ENCODE data around the gene SPDYE6. TPM values are rescaled to one million over a fixed set of nuclear protein-coding genes. Genes with fewer than 3 reads are reported as not detected.
"Not testable (repeated sequence)": the region's sequence is repeated elsewhere in the genome, so short reads cannot be mapped to it uniquely, and the experiment has no call there.

SPDYE6 gene, protein sequence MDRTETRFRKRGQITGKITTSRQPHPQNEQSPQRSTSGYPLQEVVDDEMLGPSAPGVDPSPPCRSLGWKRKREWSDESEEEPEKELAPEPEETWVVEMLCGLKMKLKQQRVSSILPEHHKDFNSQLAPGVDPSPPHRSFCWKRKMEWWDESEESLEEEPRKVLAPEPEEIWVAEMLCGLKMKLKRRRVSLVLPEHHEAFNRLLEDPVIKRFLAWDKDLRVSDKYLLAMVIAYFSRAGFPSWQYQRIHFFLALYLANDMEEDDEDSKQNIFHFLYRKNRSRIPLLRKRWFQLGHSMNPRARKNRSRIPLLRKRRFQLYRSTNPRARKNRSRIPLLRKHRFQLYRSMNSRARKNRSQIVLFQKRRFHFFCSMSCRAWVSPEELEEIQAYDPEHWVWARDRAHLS
- not detected for total RNA-seq
- long read RNA-seq, partial matches to known transcripts: 0 of 3 reads
- long read RNA-seq, other reads (novel, unspliced or antisense): 3 of 3 reads

DNA sequence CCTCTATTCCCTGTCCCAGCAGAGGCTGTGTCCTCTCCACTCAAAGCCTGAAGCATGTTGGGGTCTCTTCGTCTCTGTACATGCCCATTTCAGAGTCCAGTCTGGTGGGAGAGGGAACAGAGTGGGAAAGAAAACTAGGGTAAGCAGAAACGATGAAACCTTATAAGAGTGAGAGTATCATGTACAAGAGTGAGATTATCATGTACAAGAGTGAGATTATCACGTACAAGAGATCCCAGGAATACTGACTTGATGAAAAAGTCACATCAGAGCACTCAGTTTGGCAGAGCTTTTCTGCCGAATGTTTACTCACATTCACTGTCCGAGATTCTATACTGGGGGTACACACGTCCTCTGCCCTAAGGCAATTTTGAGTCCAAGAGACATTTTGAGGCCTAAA is at the start of gene SPDYE6:
Gene SPDYE6 (minus strand): TSS at position 101 of the 400 bp plus-strand sequence. CDS start 421 bp downstream, outside the sequence.
- H3K9me3 ChIP-seq (replicated peaks); H3K4me1 ChIP-seq; H3K4me3 ChIP-seq; H3K36me3 ChIP-seq; H3K27ac ChIP-seq (replicated peaks); DNase-seq; H3K27me3 ChIP-seq (ENCODE audit: low read depth); intact Hi-C loops (cut with micrococcal nuclease): not testable (repeated sequence)

DNA sequence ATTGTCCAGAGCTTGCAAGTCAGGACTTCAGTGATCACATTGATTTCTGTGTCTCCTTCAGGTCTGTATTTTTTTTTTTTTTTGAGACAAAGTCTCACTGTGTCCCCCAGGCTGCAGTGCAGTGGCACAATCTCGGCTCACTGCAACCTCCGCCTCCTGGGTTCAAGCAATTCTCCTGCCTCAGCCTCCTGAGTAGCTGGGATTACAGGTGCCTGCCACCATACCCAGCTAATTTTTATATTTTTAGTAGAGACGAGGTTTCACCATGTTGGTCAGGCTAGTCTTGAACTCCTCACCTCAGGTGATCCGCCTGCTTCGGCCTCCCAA is 48.6 kb upstream of the SPDYE6 start:
- intact Hi-C loops (cut with micrococcal nuclease): not testable (repeated sequence)
- H3K36me3 ChIP-seq: peaks cover 98% of the 10 kb centered on the region

DNA sequence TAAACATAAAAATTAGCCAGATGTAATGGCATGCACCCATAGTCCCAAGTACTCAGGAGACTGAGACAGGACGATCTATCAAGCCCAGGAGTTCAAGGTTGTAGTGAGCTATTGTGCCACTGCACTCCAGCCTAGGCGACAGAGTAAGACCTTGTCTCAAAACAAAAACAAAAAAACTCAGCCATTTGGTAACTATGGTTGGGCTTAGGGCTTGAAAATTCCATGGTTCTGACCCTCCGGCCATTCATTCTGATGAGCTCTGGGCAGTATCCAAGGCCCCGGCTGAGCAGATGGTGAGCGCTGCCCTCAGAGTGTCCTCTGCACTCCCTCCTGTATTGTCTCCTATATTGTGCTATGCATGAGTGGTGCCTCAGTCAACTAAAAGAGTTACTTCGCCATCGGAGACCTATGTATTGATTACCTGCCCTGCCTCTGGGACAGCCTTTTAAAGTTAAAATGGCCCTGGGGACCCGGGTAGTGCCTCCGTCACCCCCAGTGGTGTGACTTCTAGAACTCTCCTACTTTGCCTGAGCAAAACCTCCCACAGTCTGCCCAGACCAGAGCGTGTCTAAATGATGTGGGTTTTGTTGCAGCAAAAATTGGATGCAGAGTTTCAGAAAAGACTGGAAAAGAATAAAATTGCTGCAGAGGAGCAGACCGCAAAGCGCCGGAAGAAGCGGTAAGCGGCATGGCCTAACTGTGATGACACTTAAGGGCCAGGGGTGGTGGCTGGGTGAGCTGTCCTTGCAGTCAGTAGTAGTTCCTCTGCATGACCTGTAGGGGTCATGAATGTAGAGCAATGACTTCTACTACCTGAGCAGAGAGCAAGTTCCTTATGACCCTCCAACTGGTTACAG is 48.0 kb upstream of the SPDYE6 start:
- Histone ChIP-seq H3K27me3 (ENCODE audit: low read depth) (no peaks in the 10 kb centered on the region), H3K4me1 (no peaks in the 10 kb centered on the region), H3K9me3 (replicated peaks) (no peaks in the 10 kb centered on the region), H3K36me3 (peaks cover 98% of the 10 kb centered on the region), H3K4me3 (no peak overlapping the region), H3K27ac (replicated peaks) (no peak overlapping the region)
- intact Hi-C loops (cut with micrococcal nuclease): no loop called here
- DNase-seq: no peak
- TF ChIP-seq, protein P1, sequence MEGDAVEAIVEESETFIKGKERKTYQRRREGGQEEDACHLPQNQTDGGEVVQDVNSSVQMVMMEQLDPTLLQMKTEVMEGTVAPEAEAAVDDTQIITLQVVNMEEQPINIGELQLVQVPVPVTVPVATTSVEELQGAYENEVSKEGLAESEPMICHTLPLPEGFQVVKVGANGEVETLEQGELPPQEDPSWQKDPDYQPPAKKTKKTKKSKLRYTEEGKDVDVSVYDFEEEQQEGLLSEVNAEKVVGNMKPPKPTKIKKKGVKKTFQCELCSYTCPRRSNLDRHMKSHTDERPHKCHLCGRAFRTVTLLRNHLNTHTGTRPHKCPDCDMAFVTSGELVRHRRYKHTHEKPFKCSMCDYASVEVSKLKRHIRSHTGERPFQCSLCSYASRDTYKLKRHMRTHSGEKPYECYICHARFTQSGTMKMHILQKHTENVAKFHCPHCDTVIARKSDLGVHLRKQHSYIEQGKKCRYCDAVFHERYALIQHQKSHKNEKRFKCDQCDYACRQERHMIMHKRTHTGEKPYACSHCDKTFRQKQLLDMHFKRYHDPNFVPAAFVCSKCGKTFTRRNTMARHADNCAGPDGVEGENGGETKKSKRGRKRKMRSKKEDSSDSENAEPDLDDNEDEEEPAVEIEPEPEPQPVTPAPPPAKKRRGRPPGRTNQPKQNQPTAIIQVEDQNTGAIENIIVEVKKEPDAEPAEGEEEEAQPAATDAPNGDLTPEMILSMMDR (IDR thresholded peaks at IDR 0.05; ENCODE audit: borderline replicate concordance): peak; percentile 76

More for the DNA sequence above, 48.6 kb upstream of the SPDYE6 start:
- H3K4me1 ChIP-seq; H3K9me3 ChIP-seq (replicated peaks); H3K4me3 ChIP-seq; DNase-seq; H3K27ac ChIP-seq (replicated peaks); H3K27me3 ChIP-seq (ENCODE audit: low read depth): not testable (repeated sequence)

DNA sequence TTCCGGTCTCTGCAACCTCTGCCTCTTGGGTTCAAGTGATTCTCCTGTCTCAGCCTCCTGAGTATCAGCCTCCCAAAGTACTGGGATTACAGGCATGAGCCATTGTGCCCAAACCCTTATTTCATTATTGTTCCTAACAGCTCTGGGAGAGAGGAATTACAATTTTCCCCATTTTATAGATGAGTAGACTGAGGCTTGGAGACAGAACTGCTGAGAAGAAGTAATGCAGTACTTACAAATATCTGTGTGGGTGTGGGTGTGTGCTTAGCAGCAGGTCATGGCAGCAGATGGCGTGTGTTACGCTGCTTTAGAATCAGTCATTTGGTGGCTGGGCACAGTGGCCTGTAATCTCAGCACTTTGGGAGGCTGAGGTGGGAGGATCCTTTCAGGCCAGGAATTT is 47.3 kb upstream of the SPDYE6 start:
- DNase-seq: no peak
- intact Hi-C loops (cut with micrococcal nuclease): no loop called here
- H3K4me3 ChIP-seq: no peak overlapping the region
- no peaks in the 10 kb centered on the region for H3K9me3 ChIP-seq (replicated peaks)
- peaks cover 96% of the 10 kb centered on the region for H3K36me3 ChIP-seq
- no peak overlapping the region for H3K27ac ChIP-seq (replicated peaks)
- TF ChIP-seq, protein P1 (IDR thresholded peaks at IDR 0.05; ENCODE audit: borderline replicate concordance): no peak
- H3K4me1 ChIP-seq: peaks cover 2% of the 10 kb centered on the region
- H3K27me3 ChIP-seq (ENCODE audit: low read depth): no peaks in the 10 kb centered on the region

DNA sequence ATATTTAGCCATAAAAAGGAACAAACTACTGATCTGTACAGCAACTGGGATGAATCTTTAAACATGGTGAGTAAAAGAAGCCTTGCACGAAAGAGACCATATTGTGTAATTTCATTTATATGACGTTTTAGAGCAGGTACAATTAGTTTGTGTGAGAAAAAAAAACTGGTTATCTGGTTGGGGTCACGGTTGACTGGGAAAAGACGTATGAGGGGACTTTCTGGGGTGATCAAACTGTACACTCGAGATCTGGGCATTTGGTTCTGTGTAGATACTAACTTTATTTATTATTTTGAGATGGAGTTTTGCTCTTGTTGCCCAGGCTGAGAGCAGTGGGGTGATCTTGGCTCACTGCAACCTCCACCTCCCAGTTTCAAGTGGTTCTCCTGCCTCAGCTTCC is 44.1 kb upstream of the SPDYE6 start:
- H3K9me3 ChIP-seq (replicated peaks): no peaks in the 10 kb centered on the region
- H3K4me1 ChIP-seq: peaks cover 30% of the 10 kb centered on the region
- H3K27me3 ChIP-seq (ENCODE audit: low read depth): no peaks in the 10 kb centered on the region
- peaks cover 65% of the 10 kb centered on the region for H3K36me3 ChIP-seq
- TF ChIP-seq, protein P1 (IDR thresholded peaks at IDR 0.05; ENCODE audit: borderline replicate concordance): no peak
- H3K27ac ChIP-seq (replicated peaks): no peak overlapping the region
- no peak for DNase-seq
- no peak overlapping the region for H3K4me3 ChIP-seq
- intact Hi-C loops (cut with micrococcal nuclease): no loop called here

DNA sequence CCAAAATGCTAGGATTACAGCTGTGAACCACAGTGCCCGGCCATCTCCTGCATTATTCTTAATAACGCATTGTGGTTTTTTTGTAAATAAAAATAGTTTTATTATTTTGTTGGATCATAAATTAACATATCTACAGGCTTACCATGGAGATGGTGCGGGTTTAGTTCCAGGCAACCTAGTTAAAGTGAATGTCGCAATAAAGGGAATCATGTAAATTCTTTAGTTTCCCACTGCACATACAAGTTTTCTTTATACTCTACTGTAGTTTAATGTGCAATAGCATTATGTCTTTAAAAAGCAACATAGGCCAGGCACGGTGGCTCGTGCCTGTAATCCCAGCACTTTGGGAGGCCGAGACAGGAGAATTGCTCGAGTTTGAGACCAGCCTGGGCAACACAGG is 42.3 kb upstream of the SPDYE6 start:
- H3K36me3 ChIP-seq: peaks cover 60% of the 10 kb centered on the region
- intact Hi-C loops (cut with micrococcal nuclease): no loop called here
- DNase-seq: no peak

More for the DNA sequence above, 42.3 kb upstream of the SPDYE6 start:
- TF ChIP-seq, protein P1 (IDR thresholded peaks at IDR 0.05; ENCODE audit: borderline replicate concordance): no peak
- Histone ChIP-seq H3K27ac (replicated peaks) (no peak overlapping the region), H3K4me3 (no peak overlapping the region), H3K27me3 (ENCODE audit: low read depth) (no peaks in the 10 kb centered on the region), H3K9me3 (replicated peaks) (no peaks in the 10 kb centered on the region), H3K4me1 (peaks cover 30% of the 10 kb centered on the region)

Measured in left ventricle myocardium inferior (tissue), 1 donor.